Endothelial cell of umbilical vein (primary cell): Measurements from ENCODE around the gene RBMS3. TPM values are rescaled to one million over a fixed set of nuclear protein-coding genes. Genes with fewer than 3 reads are reported as not detected.

Experiments
- BruUV-seq: library from RNA; stranded (reverse); fragments of 400-500 nt; replicated peaks from 2 replicates; lab custom pipeline; 2021; lab: Mats Ljungman, UMichigan
- CTCF ChIA-PET: fragments of 300-600, 350-600 bp; sonication (Branson Sonifier 250); formaldehyde crosslinking; loops from one replicate; lab custom pipeline; 2021; ENCODE audit warnings: antibody characterized with exemption, inconsistent platforms; lab: Charles Lee
- POLR2A ChIA-PET: fragments of 300-600, 350-600 bp; sonication (Branson Sonifier 250); formaldehyde crosslinking; loops from one replicate; lab custom pipeline; 2021; ENCODE audit warnings: antibody characterized with exemption, inconsistent platforms; lab: Charles Lee
- DNase-seq: peaks from one replicate; pipeline ENCODE4 v3.0.0-alpha.2; 2011; ENCODE audit warnings: low read depth, low spot score
- FAIRE-seq: peaks from 2 replicates; lab custom pipeline; 2011; peaks lifted over from hg19 to GRCh38; lab: Jason Lieb, UNC
- H2AFZ ChIP-seq: 2 replicates; pipeline ENCODE4 v1.6.0; 2012; ENCODE audit warnings: low read depth, low read length, control low read depth, inconsistent platforms
- H3K27ac ChIP-seq: 2 replicates; pipeline ENCODE4 v1.5.1; 2011; ENCODE audit warnings: low read depth, mild to moderate bottlenecking, control low read depth, low read length, moderate library complexity; ENCODE audit not compliant: insufficient read depth
- H3K27me3 ChIP-seq, 2 experiments: 2 replicates each; pipeline versions ENCODE4 v1.6.0 to v1.6.1; 2011; ENCODE audit warnings: low read length in 2 of 2, mixed read lengths in 1 of 2; ENCODE audit not compliant: control insufficient read depth in 2 of 2, insufficient read depth in 2 of 2
- H3K36me3 ChIP-seq, 2 experiments: 2 replicates in 1 of 2; 3 replicates in 1 of 2; pipeline ENCODE4 v1.5.1; 2011; ENCODE audit warnings: low read length in 2 of 2, mild to moderate bottlenecking in 1 of 2, moderate library complexity in 1 of 2; ENCODE audit not compliant: control insufficient read depth in 2 of 2, insufficient read depth in 2 of 2; ENCODE audit errors: extremely low read depth in 1 of 2
- H3K4me1 ChIP-seq: 3 replicates; pipeline ENCODE4 v1.5.1; 2011; ENCODE audit warnings: mild to moderate bottlenecking, low read length; ENCODE audit not compliant: control insufficient read depth, insufficient read depth; ENCODE audit errors: extremely low read depth
- H3K4me2 ChIP-seq: 2 replicates; pipeline ENCODE4 v1.6.1; 2011; ENCODE audit warnings: low read length, control low read depth, mixed read lengths; ENCODE audit not compliant: insufficient read depth
- H3K4me3 ChIP-seq, 3 experiments: fragments of 200-600 bp in 1 of 3; sonication (generic), shearing (Covaris generic) in 1 of 3; replicated peaks in 1 of 3; 2 replicates each; pipeline ENCODE4 v1.5.1; 2011 to 2016; ENCODE audit warnings: control low read depth in 3 of 3, low read length in 3 of 3, mild to moderate bottlenecking in 2 of 3, inconsistent platforms in 1 of 3, low read depth in 1 of 3, moderate library complexity in 1 of 3; ENCODE audit not compliant: insufficient read depth in 1 of 3
- H3K79me2 ChIP-seq: 2 replicates; pipeline ENCODE4 v1.6.0; 2012; ENCODE audit warnings: low read length, inconsistent platforms; ENCODE audit not compliant: control insufficient read depth, insufficient read depth
- H3K9ac ChIP-seq: replicated peaks from 2 replicates; pipeline ENCODE3; 2011; ENCODE audit warnings: low read length, control low read depth; ENCODE audit not compliant: insufficient read depth; ENCODE audit errors: extremely low read depth
- H3K9me1 ChIP-seq: replicated peaks from 3 replicates; pipeline ENCODE4 v1.6.0; 2011; ENCODE audit warnings: mild to moderate bottlenecking, low read length; ENCODE audit not compliant: control insufficient read depth, insufficient read depth; ENCODE audit errors: extremely low read depth
- H3K9me3 ChIP-seq: replicated peaks from 2 replicates; pipeline ENCODE4 v1.5.1; 2012; ENCODE audit warnings: low read length, inconsistent platforms; ENCODE audit not compliant: control insufficient read depth, insufficient read depth
- H4K20me1 ChIP-seq: replicated peaks from 2 replicates; pipeline ENCODE3; 2011; ENCODE audit warnings: mild to moderate bottlenecking, low read length; ENCODE audit not compliant: control insufficient read depth, insufficient read depth; ENCODE audit errors: extremely low read depth
- CTCF ChIP-seq, 2 donors: IDR thresholded peaks; 1 replicate in 1 of 2; 2 replicates in 1 of 2; pipeline ENCODE4 v1.5.1; 2011; ENCODE audit warnings: low read length in 2 of 2, mild to moderate bottlenecking in 2 of 2, moderate library complexity in 2 of 2, control low read depth in 1 of 2, inconsistent platforms in 1 of 2, low read depth in 1 of 2; ENCODE audit not compliant: insufficient read depth in 1 of 2; ENCODE audit errors: extremely low read depth in 1 of 2
- EZH2 ChIP-seq: IDR thresholded peaks from 2 replicates; pipeline ENCODE4 v1.6.1; 2012; ENCODE audit warnings: borderline replicate concordance, low read depth, mild to moderate bottlenecking, moderate library complexity, low read length, inconsistent platforms; ENCODE audit not compliant: severe bottlenecking
- FOS ChIP-seq: IDR thresholded peaks from 2 replicates; pipeline ENCODE4 v1.6.1; 2011; ENCODE audit warnings: mild to moderate bottlenecking, low read length, moderate library complexity, borderline replicate concordance; ENCODE audit not compliant: insufficient read depth
- GATA2 ChIP-seq: IDR thresholded peaks from 2 replicates; pipeline ENCODE4 v1.7.0; 2011; ENCODE audit warnings: low read depth, mild to moderate bottlenecking, moderate library complexity, mixed read lengths, low read length; ENCODE audit not compliant: insufficient read length, insufficient read depth
- JUN ChIP-seq: IDR thresholded peaks from 2 replicates; pipeline ENCODE4 v1.6.1; 2011; ENCODE audit warnings: borderline replicate concordance, low read depth; ENCODE audit not compliant: insufficient read length, insufficient read depth
- MAX ChIP-seq: IDR thresholded peaks from 2 replicates; pipeline ENCODE4 v1.6.1; 2011; ENCODE audit not compliant: insufficient read depth, insufficient read length
- MYC ChIP-seq: IDR thresholded peaks from one replicate; pipeline ENCODE4 v1.6.1; 2011; ENCODE audit warnings: mild to moderate bottlenecking, low read depth, low read length
- POLR2A ChIP-seq: IDR thresholded peaks from 2 replicates; pipeline ENCODE4 v1.6.1; 2012; ENCODE audit warnings: low read depth, mild to moderate bottlenecking, control low read depth, low read length
- POLR2AphosphoS5 ChIP-seq: IDR thresholded peaks from 2 replicates; pipeline ENCODE4 v1.6.1; 2012; ENCODE audit warnings: low read depth, mild to moderate bottlenecking, control low read depth, low read length, moderate library complexity; ENCODE audit not compliant: insufficient read depth
- dilution Hi-C: fragments of 300-500 bp; cut with MboI; formaldehyde crosslinking; loops from one replicate; pipeline ENCODE4 v1.15.0; 2019; ENCODE audit warnings: low sequenced_read_pairs; ENCODE audit not compliant: extremely low pct_ligation_motif_present
- intact Hi-C: fragments of 100-400 bp; cut with micrococcal nuclease; formaldehyde crosslinking; loops from one replicate; pipeline ENCODE4 v1.10.0; 2022
- polyA plus RNA-seq, 4 experiments: library from polyadenylated mRNA; depleted of rRNA in 3 of 4; stranded (reverse) in 3 of 4; unstranded in 1 of 4; fragments of >200 nt; gene quantifications; 2 replicates each; pipeline versions ENCODE4 v1.2.1 to v1.2.3, GENCODE V29; 2011 to 2012; ENCODE audit warnings: missing spikeins in 1 of 4
- total RNA-seq: library from RNA; stranded (reverse); gene quantifications from 2 replicates; pipeline ENCODE4 v1.2.3, GENCODE V29; 2021

The RBMS3 gene
- total and polyA plus RNA-seq, 2 donors (not counting 3 experiments of a cell fraction or from before 2014, with no cell fraction given) = 13.6 to 42.3 TPM

- ChIA-PET CTCF (interaction anchor here (0.6 kb wide), 1 partner anchor 181 kb away, joined by 3 read pairs; no protein-coding TSS in a partner anchor), POLR2A (no interaction called here)
- Histone ChIP-seq H3K27ac (no peak overlapping the region), H3K9me3 (no peaks in the 10 kb centered on the region), H3K4me3 (no peak overlapping the region), H4K20me1 (no peaks in the 10 kb centered on the region), H3K79me2 (no peaks in the 10 kb centered on the region), H3K9me1 (no peaks in the 10 kb centered on the region), H3K27me3 (no peaks in the 10 kb centered on the region), H3K9ac (no peak overlapping the region), H3K4me2 (no peak overlapping the region), H3K36me3 (no peaks in the 10 kb centered on the region), H3K4me1 (peaks cover 20% of the 10 kb centered on the region), H2AFZ (no peak overlapping the region)
- intact Hi-C loops (no loop called here), dilution Hi-C loops (no loop called here)
- FAIRE-seq = no peak
- no peak for DNase-seq
- BruUV-seq = no TSS peak
- TF ChIP-seq MYC = no peak
- TF ChIP-seq MAX = no peak
- TF ChIP-seq GATA2 = no peak
- no peak for TF ChIP-seq FOS
- TF ChIP-seq CTCF (IDR thresholded peaks at IDR 0.05; ENCODE audit: extremely low read depth in 1 of 2, insufficient read depth in 1 of 2, low read depth in 1 of 2, low read length in 2 of 2) = no peak
- no peak for TF ChIP-seq POLR2AphosphoS5
- no peak for TF ChIP-seq EZH2
- TF ChIP-seq POLR2A = no peak
- TF ChIP-seq JUN = no peak
These were observed 239.9 kb downstream of the RBMS3 start for GRCh38 chr3:29520764-29521163.
